WERI-Rb-1 (cell line): ENCODE data around the gene CLEC19A.

Experiments
- DNase-seq: peaks from one replicate; pipeline ENCODE4 v3.0.0-alpha.2; 2020
- H3K27ac ChIP-seq: fragments of 250-450 bp; sonication (Bioruptor Pico); 2 replicates; pipeline ENCODE4 v1.5.1; 2020; ENCODE audit warnings: mild to moderate bottlenecking, moderate library complexity
- H3K27me3 ChIP-seq: fragments of 250-450 bp; sonication (Bioruptor Pico); 2 replicates; pipeline ENCODE4 v1.5.1; 2021; ENCODE audit warnings: mild to moderate bottlenecking, low read depth, moderate library complexity; ENCODE audit not compliant: insufficient read depth, severe bottlenecking
- H3K36me3 ChIP-seq: fragments of 250-450 bp; sonication (Bioruptor Pico); 2 replicates; pipeline ENCODE4 v1.5.1; 2020; ENCODE audit warnings: mild to moderate bottlenecking, moderate library complexity
- H3K4me3 ChIP-seq: 2 replicates; pipeline ENCODE4 v1.5.1; 2011; ENCODE audit warnings: low read depth, mild to moderate bottlenecking, control low read depth, low read length
- H3K9me3 ChIP-seq: fragments of 250-450 bp; sonication (Bioruptor Pico); 2 replicates; pipeline ENCODE4 v1.5.1; 2021; ENCODE audit warnings: mild to moderate bottlenecking, moderate library complexity; ENCODE audit not compliant: severe bottlenecking
- TF ChIP-seq, protein P1 (sequence below): IDR thresholded peaks from 2 replicates; pipeline ENCODE4 v1.5.1; 2011; ENCODE audit warnings: low read depth, mild to moderate bottlenecking, control low read depth, inconsistent platforms, low read length

Gene CLEC19A

DNA sequence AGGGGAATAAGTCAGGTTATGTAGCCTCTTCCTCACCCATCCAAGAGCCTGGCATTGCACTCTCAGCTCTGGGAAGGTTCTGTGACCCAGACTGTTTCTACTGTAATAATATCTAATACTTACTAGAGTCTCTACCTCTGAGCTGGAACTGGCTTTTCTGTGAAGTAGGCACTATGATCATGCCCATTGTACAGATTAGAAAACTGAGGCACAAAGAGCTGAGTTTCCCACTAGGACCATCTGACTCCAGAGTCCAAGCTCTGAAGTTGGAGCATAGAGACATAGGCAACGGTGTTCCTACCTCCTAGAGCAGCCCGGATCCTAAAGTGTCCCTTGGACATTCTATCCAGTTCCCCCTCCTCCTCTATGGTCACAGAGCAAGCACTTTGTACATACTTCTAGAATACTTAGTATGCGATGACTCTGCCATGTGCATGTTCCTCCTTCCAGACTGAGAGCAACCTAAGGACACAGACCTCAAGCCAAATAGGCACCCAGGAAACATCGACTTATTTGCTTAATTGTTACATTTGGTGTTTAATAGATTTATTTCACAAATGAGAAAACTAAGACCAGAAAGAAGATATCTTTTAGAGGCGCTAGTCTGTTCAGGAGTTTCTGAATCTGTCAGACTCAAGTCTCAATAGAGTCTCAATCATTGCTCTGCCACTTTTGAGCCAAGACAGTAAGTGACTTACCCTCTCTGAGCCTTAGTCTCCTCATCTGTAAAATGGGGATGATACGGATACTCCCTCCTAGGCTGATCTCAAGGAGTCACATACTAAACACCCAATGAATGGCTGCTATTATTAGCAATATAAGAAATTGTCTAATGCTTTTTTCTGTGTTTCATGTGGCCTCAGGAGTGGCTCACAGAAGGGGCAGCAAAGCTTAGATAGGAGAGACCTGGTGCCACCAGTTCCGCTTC lies 3.6 kb downstream of the CLEC19A start:
- no peak for DNase-seq
- Histone ChIP-seq H3K27ac (no peak overlapping the region), H3K27me3 (no peaks in the 10 kb centered on the region), H3K9me3 (no peaks in the 10 kb centered on the region), H3K36me3 (no peaks in the 10 kb centered on the region), H3K4me3 (no peak overlapping the region)
- TF ChIP-seq, protein P1, sequence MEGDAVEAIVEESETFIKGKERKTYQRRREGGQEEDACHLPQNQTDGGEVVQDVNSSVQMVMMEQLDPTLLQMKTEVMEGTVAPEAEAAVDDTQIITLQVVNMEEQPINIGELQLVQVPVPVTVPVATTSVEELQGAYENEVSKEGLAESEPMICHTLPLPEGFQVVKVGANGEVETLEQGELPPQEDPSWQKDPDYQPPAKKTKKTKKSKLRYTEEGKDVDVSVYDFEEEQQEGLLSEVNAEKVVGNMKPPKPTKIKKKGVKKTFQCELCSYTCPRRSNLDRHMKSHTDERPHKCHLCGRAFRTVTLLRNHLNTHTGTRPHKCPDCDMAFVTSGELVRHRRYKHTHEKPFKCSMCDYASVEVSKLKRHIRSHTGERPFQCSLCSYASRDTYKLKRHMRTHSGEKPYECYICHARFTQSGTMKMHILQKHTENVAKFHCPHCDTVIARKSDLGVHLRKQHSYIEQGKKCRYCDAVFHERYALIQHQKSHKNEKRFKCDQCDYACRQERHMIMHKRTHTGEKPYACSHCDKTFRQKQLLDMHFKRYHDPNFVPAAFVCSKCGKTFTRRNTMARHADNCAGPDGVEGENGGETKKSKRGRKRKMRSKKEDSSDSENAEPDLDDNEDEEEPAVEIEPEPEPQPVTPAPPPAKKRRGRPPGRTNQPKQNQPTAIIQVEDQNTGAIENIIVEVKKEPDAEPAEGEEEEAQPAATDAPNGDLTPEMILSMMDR = no peak

DNA sequence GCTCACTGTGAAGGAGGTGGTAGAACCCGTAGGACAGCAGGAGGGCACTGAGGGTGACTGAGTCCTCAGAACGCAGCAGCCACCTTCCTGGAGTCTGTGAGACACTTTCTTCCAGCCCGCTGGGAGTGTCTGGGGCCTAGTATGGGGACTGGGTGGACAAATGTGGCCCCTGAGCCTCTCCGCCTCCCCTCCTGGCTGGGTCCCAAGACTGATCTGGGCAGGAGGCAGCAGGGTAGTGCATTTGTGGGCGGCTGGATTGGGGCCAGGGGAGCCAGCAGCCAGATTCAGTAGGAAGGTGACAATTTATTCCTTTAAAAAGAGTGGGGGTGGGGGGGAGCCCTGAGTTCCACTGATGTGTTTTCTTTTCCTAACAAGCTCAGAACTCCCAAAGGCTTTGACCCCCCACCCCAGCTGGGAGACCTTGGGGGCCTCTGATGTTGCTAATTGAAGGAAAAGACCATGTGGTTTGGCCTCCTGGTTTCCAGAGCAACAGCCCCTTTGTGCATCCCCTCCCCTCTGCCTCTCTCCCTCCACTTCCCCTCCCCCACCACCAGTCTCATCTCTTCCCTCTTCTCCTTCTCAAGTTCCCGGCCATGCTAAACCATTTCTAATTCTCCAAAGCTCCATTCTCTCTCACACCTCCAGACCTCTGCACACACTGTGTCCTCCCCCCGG lies 4.4 kb downstream of the CLEC19A start:
- Histone ChIP-seq H3K27ac (no peak overlapping the region), H3K9me3 (no peaks in the 10 kb centered on the region), H3K36me3 (no peaks in the 10 kb centered on the region), H3K27me3 (no peaks in the 10 kb centered on the region), H3K4me3 (no peak overlapping the region)
- DNase-seq = no peak
- TF ChIP-seq, protein P1 = no peak

DNA sequence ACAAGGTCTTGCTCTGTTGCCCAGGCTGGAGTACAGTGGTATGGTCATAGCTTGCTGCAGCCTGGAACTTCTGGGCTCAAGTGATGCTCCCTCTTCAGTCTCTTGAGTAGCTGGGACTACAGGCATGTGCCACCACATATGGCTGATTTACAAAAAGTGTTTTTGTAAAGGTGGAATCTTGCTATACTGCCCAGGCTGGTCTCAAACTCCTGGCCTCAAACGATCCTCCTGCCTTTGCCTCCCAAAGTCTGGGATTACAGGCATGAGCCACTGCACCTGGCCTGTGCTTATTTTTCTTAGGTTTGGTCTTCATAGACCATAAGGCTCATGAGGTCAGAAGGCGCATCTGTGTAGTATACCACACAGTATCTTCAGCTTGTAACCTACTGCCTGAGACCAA lies 5.3 kb downstream of the CLEC19A start:
- TF ChIP-seq, protein P1 = no peak
- no peak for DNase-seq
- H3K36me3 ChIP-seq = no peaks in the 10 kb centered on the region
- H3K4me3 ChIP-seq = no peak overlapping the region
- H3K27ac ChIP-seq = no peak overlapping the region
- H3K27me3 ChIP-seq = no peaks in the 10 kb centered on the region
- no peaks in the 10 kb centered on the region for H3K9me3 ChIP-seq

DNA sequence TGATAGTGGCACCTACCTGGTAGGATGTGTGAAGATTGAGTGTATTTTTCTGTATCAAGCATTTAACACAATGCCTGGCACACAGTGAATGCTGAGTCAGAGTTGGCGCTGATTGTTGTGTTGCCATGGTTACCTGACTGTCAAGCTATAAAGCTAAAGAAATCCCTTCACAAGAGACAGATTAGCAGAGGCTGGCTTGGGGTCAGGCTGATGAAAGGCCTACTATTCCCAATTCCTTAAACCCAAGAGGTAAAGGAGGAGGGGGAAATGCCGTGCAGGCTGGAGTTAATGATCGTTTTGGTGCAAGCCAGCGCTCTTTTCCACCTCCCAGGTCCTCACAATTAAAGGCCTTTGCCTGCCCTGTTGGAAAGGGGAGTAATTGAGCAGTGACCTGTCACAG lies 5.9 kb downstream of the CLEC19A start:
- H3K36me3 ChIP-seq = no peaks in the 10 kb centered on the region
- TF ChIP-seq, protein P1 = no peak
- no peak overlapping the region for H3K4me3 ChIP-seq
- H3K27me3 ChIP-seq = no peaks in the 10 kb centered on the region
- H3K9me3 ChIP-seq = no peaks in the 10 kb centered on the region
- peak; percentile 22 for DNase-seq
- no peak overlapping the region for H3K27ac ChIP-seq

DNA sequence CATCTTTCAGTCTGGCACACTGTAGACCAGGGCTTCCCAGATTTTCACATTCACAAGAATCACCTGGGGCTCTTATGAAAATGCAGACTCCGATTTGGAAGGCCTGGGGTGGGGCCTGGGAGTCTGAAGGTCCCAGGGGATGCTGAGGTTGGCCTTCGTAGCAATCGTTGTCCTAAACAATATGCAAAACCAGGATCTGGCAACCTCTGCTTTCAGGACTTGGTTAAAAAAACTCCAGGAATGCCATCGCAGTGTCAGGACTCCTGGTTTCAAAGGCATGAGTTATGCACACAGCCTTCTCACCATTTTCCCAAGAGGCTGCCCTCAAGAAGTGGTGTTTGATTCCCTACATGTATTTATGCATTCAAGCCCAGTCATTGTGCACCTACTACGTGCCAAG lies 6.7 kb downstream of the CLEC19A start:
- no peaks in the 10 kb centered on the region for H3K36me3 ChIP-seq
- TF ChIP-seq, protein P1 = no peak
- H3K9me3 ChIP-seq = no peaks in the 10 kb centered on the region
- H3K27me3 ChIP-seq = no peaks in the 10 kb centered on the region
- no peak for DNase-seq
- no peak overlapping the region for H3K27ac ChIP-seq
- H3K4me3 ChIP-seq = no peak overlapping the region
